Lower leg skin (tissue), 4 donors: ENCODE data around the gene BABAM2. TPM values are rescaled to one million over a fixed set of nuclear protein-coding genes. Genes with fewer than 3 reads are reported as not detected.

Source experiments
- DNase-seq, 2 donors: peaks; one replicate each; pipeline ENCODE4 v3.0.0-alpha.2; 2019; ENCODE audit warnings: low spot score in 2 of 2
- H3K4me3 ChIP-seq: fragments of 200-600 bp; sonication (generic); 2 replicates; pipeline ENCODE4 v1.5.1; 2017; ENCODE audit warnings: mild to moderate bottlenecking, low read depth; ENCODE audit not compliant: poor library complexity, severe bottlenecking
- CTCF ChIP-seq, 3 donors: fragments of 450-650 bp; IDR thresholded peaks; one replicate each; pipeline ENCODE4 v1.5.1; 2016; ENCODE audit warnings: antibody characterized with exemption in 3 of 3, mild to moderate bottlenecking in 3 of 3, moderate library complexity in 2 of 3
- POLR2A ChIP-seq, 2 donors: fragments of 450-650 bp; IDR thresholded peaks; one replicate each; pipeline ENCODE4 v1.6.1; 2016 to 2017; ENCODE audit warnings: antibody characterized with exemption in 2 of 2, mild to moderate bottlenecking in 1 of 2, moderate library complexity in 1 of 2
- WGBS, 2 donors: methylation state at CpG; one replicate each; pipeline ENCODE4 v1.1.5; 2018; 5-methylcytosine and 5-hydroxymethylcytosine counted together
- intact Hi-C: fragments of 100-400 bp; cut with DNase I; formaldehyde crosslinking; loops from one replicate; pipeline ENCODE4 v1.15.0; 2023; ENCODE audit warnings: low total_unique reads
- total RNA-seq, 4 donors: library from RNA; depleted of rRNA; stranded (reverse); fragments of >200 nt; gene quantifications; one replicate each; pipeline ENCODE4 v1.1.0, GENCODE V29; 2016

Gene BABAM2
- total RNA-seq, 4 donors from 2014 or later: 18.4 to 28.5 (median 23.9) TPM

- 12 to 35% methylated on average over 2 of the region's 2 CpGs for WGBS, 2 donors
- no peak for DNase-seq
- TF ChIP-seq CTCF (IDR thresholded peaks at IDR 0.05) (no peak), POLR2A (IDR thresholded peaks at IDR 0.05) (no peak)
- no peak overlapping the region for H3K4me3 ChIP-seq
- intact Hi-C loops: no loop called here
These were observed 5.9 kb upstream of the BABAM2 start for GRCh38 chr2:27884601-27885000.

- no peak for DNase-seq
- 89 to 93% methylated on average over 1 of the region's 1 CpG for WGBS, 2 donors
- intact Hi-C loops: loop anchor here (5.0 kb wide), 1 partner anchor 517 kb away; no protein-coding TSS in a partner anchor
- no peak for TF ChIP-seq POLR2A (IDR thresholded peaks at IDR 0.05)
- TF ChIP-seq CTCF (IDR thresholded peaks at IDR 0.05): no peak
- no peak overlapping the region for H3K4me3 ChIP-seq
These were observed 5.3 kb upstream of the BABAM2 start for GRCh38 chr2:27885234-27885633.

- DNase-seq: no peak
- intact Hi-C loops: loop anchor here (5.0 kb wide), 1 partner anchor 517 kb away; no protein-coding TSS in a partner anchor
- WGBS, 2 donors: 32 to 51% methylated on average over 1 of the region's 1 CpG
- TF ChIP-seq CTCF (IDR thresholded peaks at IDR 0.05) (no peak), POLR2A (IDR thresholded peaks at IDR 0.05) (no peak)
- no peak overlapping the region for H3K4me3 ChIP-seq
These were observed 4.9 kb upstream of the BABAM2 start for GRCh38 chr2:27885661-27886060.

- 78 to 82% methylated on average over 6 of the region's 6 CpGs for WGBS, 2 donors
- no peak for DNase-seq
- H3K4me3 ChIP-seq: no peak overlapping the region
- intact Hi-C loops: loop anchor here (5.0 kb wide), 1 partner anchor 516 kb away; no protein-coding TSS in a partner anchor
- no peak for TF ChIP-seq POLR2A (IDR thresholded peaks at IDR 0.05)
- no peak for TF ChIP-seq CTCF (IDR thresholded peaks at IDR 0.05)
These were observed 4.2 kb upstream of the BABAM2 start for GRCh38 chr2:27886322-27886721.

- no peak for TF ChIP-seq POLR2A (IDR thresholded peaks at IDR 0.05)
- no peak for TF ChIP-seq CTCF (IDR thresholded peaks at IDR 0.05)
- 83 to 84% methylated on average over 2 of the region's 2 CpGs for WGBS, 2 donors
- no peak overlapping the region for H3K4me3 ChIP-seq
- intact Hi-C loops: loop anchor here (5.0 kb wide), 1 partner anchor 515 kb away; no protein-coding TSS in a partner anchor
- no peak for DNase-seq
These were observed 3.4 kb upstream of the BABAM2 start for GRCh38 chr2:27887111-27887510.

- 85 to 87% methylated on average over 3 of the region's 3 CpGs for WGBS, 2 donors
- H3K4me3 ChIP-seq: no peak overlapping the region
- intact Hi-C loops: loop anchor here (5.0 kb wide), 1 partner anchor 514 kb away; no protein-coding TSS in a partner anchor
- DNase-seq: no peak
- no peak for TF ChIP-seq POLR2A (IDR thresholded peaks at IDR 0.05)
- TF ChIP-seq CTCF (IDR thresholded peaks at IDR 0.05): no peak
These were observed 2.7 kb upstream of the BABAM2 start for GRCh38 chr2:27887830-27888229.
